GM19240 (cell line): ENCODE measurements around the gene VAMP2.
"Not testable (repeated sequence)": the region's sequence is repeated elsewhere in the genome, so short reads cannot be mapped to it uniquely, and the experiment has no call there.

Experiments used
- DNase-seq: peaks from one replicate; pipeline ENCODE4 v3.0.0; 2011; ENCODE audit warnings: low spot score; ENCODE audit not compliant: insufficient read length

VAMP2 gene

GRCh38 chr17:8176197-8176940 lies 13.6 kb upstream of the VAMP2 start, which contains the start of gene TMEM107:
Gene TMEM107 (minus strand): TSS chr17:8176380. CDS start chr17:8176286, 94 bp downstream.
- DNase-seq: no peak

GRCh38 chr17:8175795-8176196 lies 13.0 kb upstream of the VAMP2 start:
- no peak for DNase-seq

- DNase-seq: no peak
Observed at GRCh38 chr17:8173871-8174322, 11.1 kb upstream of the VAMP2 start.

- no peak for DNase-seq
Observed at GRCh38 chr17:8173056-8173870, 10.5 kb upstream of the VAMP2 start.

GRCh38 chr17:8170186-8170585 lies 7.4 kb upstream of the VAMP2 start:
- DNase-seq: not testable (repeated sequence)

GRCh38 chr17:8167526-8167925 lies 4.8 kb upstream of the VAMP2 start:
- DNase-seq: no peak

- no peak for DNase-seq
Observed at GRCh38 chr17:8166731-8167130, 4.0 kb upstream of the VAMP2 start.

- no peak for DNase-seq
Observed at GRCh38 chr17:8164815-8165131, 2.0 kb upstream of the VAMP2 start.

GRCh38 chr17:8163978-8164814 lies 1.4 kb upstream of the VAMP2 start:
- DNase-seq: no peak

- DNase-seq: no peak
Observed at GRCh38 chr17:8162997-8163977, 539 bp upstream of the VAMP2 start.

- DNase-seq: no peak
Observed at GRCh38 chr17:8161289-8162232, 1.2 kb downstream of the VAMP2 start.

- DNase-seq: no peak
Observed at GRCh38 chr17:8160741-8161221, 2.0 kb downstream of the VAMP2 start.

GRCh38 chr17:8160224-8160577 lies 2.5 kb downstream of the VAMP2 start:
- no peak for DNase-seq

GRCh38 chr17:8159459-8160223 lies 3.1 kb downstream of the VAMP2 start:
- DNase-seq: no peak

GRCh38 chr17:8159032-8159400 lies 3.7 kb downstream of the VAMP2 start:
- DNase-seq: no peak

- DNase-seq: peak; percentile 86
Observed at GRCh38 chr17:8158267-8159031, 4.3 kb downstream of the VAMP2 start.

- DNase-seq: peak; percentile 95
Observed at GRCh38 chr17:8156246-8156992, 6.3 kb downstream of the VAMP2 start.

GRCh38 chr17:8155996-8156245 lies 6.8 kb downstream of the VAMP2 start:
- no peak for DNase-seq
